WTC11 (cell line): Measurements from ENCODE around the gene HSD17B14.

Experiments
- E2F1 ChIP-seq: sonication (generic); formaldehyde crosslinking; IDR thresholded peaks from 2 replicates; pipeline ENCODE4 v1.8.0; 2022; ENCODE audit warnings: mild to moderate bottlenecking, missing genetic modification reagents
- ELF4 ChIP-seq: sonication (generic); formaldehyde crosslinking; IDR thresholded peaks from 2 replicates; pipeline ENCODE4 v1.8.1; 2022; ENCODE audit warnings: low read depth, mild to moderate bottlenecking, moderate library complexity, missing genetic modification reagents
- FOXK1 ChIP-seq: sonication (generic); formaldehyde crosslinking; IDR thresholded peaks from 2 replicates; pipeline ENCODE4 v1.8.0; 2022; ENCODE audit warnings: mild to moderate bottlenecking, moderate library complexity, missing genetic modification reagents
- MYBL2 ChIP-seq: sonication (generic); formaldehyde crosslinking; IDR thresholded peaks from 2 replicates; pipeline ENCODE4 v1.8.1; 2023; ENCODE audit warnings: mild to moderate bottlenecking, moderate library complexity, missing genetic modification reagents
- TCF7 ChIP-seq: sonication (generic); formaldehyde crosslinking; IDR thresholded peaks from 2 replicates; pipeline ENCODE4 v1.8.0; 2022; ENCODE audit warnings: mild to moderate bottlenecking, low read depth, missing genetic modification reagents, moderate library complexity
- TF ChIP-seq, protein P1 (sequence below): fragments of 200-600 bp; IDR thresholded peaks from 2 replicates; pipeline ENCODE4 v1.8.0; 2022; ENCODE audit warnings: antibody characterized with exemption
- TF ChIP-seq, protein P2 (sequence below): sonication (generic); formaldehyde crosslinking; IDR thresholded peaks from 2 replicates; pipeline ENCODE4 v1.8.1; 2022; ENCODE audit warnings: low read depth, missing genetic modification reagents, borderline replicate concordance

DNA sequence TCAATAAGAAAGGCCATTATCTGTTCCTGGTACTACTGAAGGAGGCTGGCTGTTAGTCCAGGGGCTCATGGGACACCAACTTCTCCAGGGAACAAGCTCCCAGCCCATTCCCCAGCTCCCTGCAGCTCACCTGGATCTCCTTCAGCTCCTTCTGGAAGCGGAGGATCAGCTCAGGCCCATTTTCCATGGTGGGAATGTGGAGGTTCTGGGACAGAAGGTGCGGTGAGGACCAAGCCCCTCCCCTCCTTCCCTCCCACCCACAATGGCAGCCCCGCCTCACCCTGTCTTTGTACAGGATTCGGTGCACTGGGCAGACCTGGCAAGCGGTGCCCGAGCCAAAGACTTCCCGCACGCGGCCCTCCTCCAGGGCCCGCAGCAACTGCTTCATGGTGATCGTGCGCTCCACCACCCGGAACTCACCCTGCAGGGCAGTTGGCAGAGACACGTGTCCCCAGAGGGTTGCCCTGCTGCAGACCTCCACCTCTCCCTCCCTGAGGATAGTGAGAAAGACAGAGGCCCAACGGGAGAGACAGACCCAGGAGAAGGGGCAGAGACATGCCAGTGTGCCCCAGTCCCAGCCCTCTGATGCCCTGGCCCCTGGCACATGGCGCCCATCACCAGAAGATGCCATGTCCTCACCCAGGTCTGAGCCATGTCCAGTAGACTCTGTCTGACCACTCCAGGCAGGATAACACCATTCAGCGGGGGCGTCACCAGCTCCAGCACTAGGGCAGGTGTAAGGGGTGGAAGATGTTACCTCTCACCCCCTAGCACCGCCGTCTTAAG is 39.8 kb downstream of the HSD17B14 start:
- TF ChIP-seq, protein P1, sequence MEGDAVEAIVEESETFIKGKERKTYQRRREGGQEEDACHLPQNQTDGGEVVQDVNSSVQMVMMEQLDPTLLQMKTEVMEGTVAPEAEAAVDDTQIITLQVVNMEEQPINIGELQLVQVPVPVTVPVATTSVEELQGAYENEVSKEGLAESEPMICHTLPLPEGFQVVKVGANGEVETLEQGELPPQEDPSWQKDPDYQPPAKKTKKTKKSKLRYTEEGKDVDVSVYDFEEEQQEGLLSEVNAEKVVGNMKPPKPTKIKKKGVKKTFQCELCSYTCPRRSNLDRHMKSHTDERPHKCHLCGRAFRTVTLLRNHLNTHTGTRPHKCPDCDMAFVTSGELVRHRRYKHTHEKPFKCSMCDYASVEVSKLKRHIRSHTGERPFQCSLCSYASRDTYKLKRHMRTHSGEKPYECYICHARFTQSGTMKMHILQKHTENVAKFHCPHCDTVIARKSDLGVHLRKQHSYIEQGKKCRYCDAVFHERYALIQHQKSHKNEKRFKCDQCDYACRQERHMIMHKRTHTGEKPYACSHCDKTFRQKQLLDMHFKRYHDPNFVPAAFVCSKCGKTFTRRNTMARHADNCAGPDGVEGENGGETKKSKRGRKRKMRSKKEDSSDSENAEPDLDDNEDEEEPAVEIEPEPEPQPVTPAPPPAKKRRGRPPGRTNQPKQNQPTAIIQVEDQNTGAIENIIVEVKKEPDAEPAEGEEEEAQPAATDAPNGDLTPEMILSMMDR: no peak
- no peak for TF ChIP-seq ELF4 (CRISPR knock-in tag)
- no peak for TF ChIP-seq MYBL2 (CRISPR knock-in tag)
- no peak for TF ChIP-seq FOXK1 (CRISPR knock-in tag)
- TF ChIP-seq TCF7 (CRISPR knock-in tag): no peak
- TF ChIP-seq E2F1 (CRISPR knock-in tag): no peak
- TF ChIP-seq, protein P2, sequence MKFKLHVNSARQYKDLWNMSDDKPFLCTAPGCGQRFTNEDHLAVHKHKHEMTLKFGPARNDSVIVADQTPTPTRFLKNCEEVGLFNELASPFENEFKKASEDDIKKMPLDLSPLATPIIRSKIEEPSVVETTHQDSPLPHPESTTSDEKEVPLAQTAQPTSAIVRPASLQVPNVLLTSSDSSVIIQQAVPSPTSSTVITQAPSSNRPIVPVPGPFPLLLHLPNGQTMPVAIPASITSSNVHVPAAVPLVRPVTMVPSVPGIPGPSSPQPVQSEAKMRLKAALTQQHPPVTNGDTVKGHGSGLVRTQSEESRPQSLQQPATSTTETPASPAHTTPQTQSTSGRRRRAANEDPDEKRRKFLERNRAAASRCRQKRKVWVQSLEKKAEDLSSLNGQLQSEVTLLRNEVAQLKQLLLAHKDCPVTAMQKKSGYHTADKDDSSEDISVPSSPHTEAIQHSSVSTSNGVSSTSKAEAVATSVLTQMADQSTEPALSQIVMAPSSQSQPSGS (CRISPR knock-in tag): no peak
